Endothelial cell (in vitro differentiated cells): ENCODE data around the gene WT1. TPM values are rescaled to one million over a fixed set of nuclear protein-coding genes. Genes with fewer than 3 reads are reported as not detected.

Source experiments
- DNase-seq: peaks from one replicate; pipeline ENCODE4 v3.0.0; 2021; ENCODE audit warnings: low spot score
- H3K27ac Mint-ChIP-seq: one replicate; pipeline ENCODE4 v1.8.0; 2021; ENCODE audit warnings: mixed read lengths, inconsistent platforms; ENCODE audit not compliant: unreplicated experiment
- H3K27me3 Mint-ChIP-seq: one replicate; pipeline ENCODE4 v1.8.0; 2021; ENCODE audit warnings: mild to moderate bottlenecking, moderate library complexity, mixed read lengths, inconsistent platforms; ENCODE audit not compliant: unreplicated experiment
- H3K36me3 Mint-ChIP-seq: one replicate; pipeline ENCODE4 v1.8.0; 2021; ENCODE audit warnings: mild to moderate bottlenecking, low read depth, mixed read lengths, inconsistent platforms; ENCODE audit not compliant: unreplicated experiment
- H3K4me1 Mint-ChIP-seq: one replicate; pipeline ENCODE4 v1.8.0; 2021; ENCODE audit warnings: mild to moderate bottlenecking, mixed read lengths, inconsistent platforms; ENCODE audit not compliant: unreplicated experiment
- H3K4me3 Mint-ChIP-seq: one replicate; pipeline ENCODE4 v1.8.0; 2021; ENCODE audit warnings: mild to moderate bottlenecking, mixed read lengths, inconsistent platforms; ENCODE audit not compliant: unreplicated experiment
- H3K9me3 Mint-ChIP-seq: one replicate; pipeline ENCODE4 v1.8.0; 2021; ENCODE audit warnings: mixed read lengths, inconsistent platforms; ENCODE audit not compliant: unreplicated experiment
- CTCF ChIP-seq: fragments of 200-600 bp; sonication (generic); IDR thresholded peaks from one replicate; pipeline ENCODE4 v1.5.0; 2021; ENCODE audit warnings: antibody characterized with exemption; ENCODE audit not compliant: unreplicated experiment
- total RNA-seq: library from RNA; stranded (reverse); fragmentation: NEBNext Ultra II Directional; extraction: Animal tissue kit (Norgen Biotek cat#: 25700); gene quantifications from one replicate; pipeline ENCODE4 v1.2.1, GENCODE V29; 2021; ENCODE audit not compliant: unreplicated experiment

The WT1 gene
- total RNA-seq, 1 donor from 2014 or later = not detected

- no peak for TF ChIP-seq CTCF
- Mint-ChIP-seq H3K36me3 (no peaks in the 10 kb centered on the region), H3K27ac (no peak overlapping the region), H3K4me3 (peak overlapping the region; percentile 38), H3K4me1 (peaks cover 18% of the 10 kb centered on the region), H3K27me3 (peaks cover 32% of the 10 kb centered on the region), H3K9me3 (no peaks in the 10 kb centered on the region)
- peak; percentile 5 for DNase-seq
Observed at GRCh38 chr11:32426192-32426591, 9.1 kb downstream of the WT1 start.

GRCh38 chr11:32425761-32426160 is 9.6 kb downstream of the WT1 start:
- Mint-ChIP-seq H3K4me1 (peaks cover 21% of the 10 kb centered on the region), H3K36me3 (no peaks in the 10 kb centered on the region), H3K27me3 (peaks cover 30% of the 10 kb centered on the region), H3K4me3 (no peak overlapping the region), H3K9me3 (no peaks in the 10 kb centered on the region), H3K27ac (no peak overlapping the region)
- TF ChIP-seq CTCF = no peak
- no peak for DNase-seq

GRCh38 chr11:32422545-32422944 is 12.8 kb downstream of the WT1 start:
- H3K4me1 Mint-ChIP-seq = peaks cover 19% of the 10 kb centered on the region
- no peak for TF ChIP-seq CTCF
- no peaks in the 10 kb centered on the region for H3K36me3 Mint-ChIP-seq
- no peak for DNase-seq
- peaks cover 14% of the 10 kb centered on the region for H3K27me3 Mint-ChIP-seq
- H3K9me3 Mint-ChIP-seq = no peaks in the 10 kb centered on the region
- no peak overlapping the region for H3K27ac Mint-ChIP-seq
- H3K4me3 Mint-ChIP-seq = no peak overlapping the region

DNA sequence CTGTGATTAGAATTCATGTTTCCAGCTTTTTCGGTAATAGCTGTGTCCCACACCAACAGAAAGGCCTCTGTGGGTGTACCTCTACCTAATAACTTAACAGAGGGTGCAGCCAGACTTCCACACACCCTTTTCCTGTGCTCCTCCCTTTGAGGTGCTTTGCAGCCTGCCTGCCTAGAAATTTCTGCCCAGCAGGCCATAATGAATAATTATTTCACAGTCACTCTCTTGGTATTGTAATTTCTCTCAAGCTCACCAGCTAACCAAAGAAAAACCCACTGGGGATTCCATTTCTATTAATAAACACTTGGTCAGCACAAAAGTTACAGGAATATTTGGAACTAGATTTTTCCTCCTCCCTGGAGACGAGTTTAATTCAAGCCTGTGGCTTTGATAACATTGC is 13.3 kb downstream of the WT1 start:
- peaks cover 12% of the 10 kb centered on the region for H3K27me3 Mint-ChIP-seq
- no peak for TF ChIP-seq CTCF
- no peaks in the 10 kb centered on the region for H3K36me3 Mint-ChIP-seq
- no peak overlapping the region for H3K4me3 Mint-ChIP-seq
- no peak overlapping the region for H3K27ac Mint-ChIP-seq
- peaks cover 16% of the 10 kb centered on the region for H3K4me1 Mint-ChIP-seq
- DNase-seq = no peak
- no peaks in the 10 kb centered on the region for H3K9me3 Mint-ChIP-seq

DNA sequence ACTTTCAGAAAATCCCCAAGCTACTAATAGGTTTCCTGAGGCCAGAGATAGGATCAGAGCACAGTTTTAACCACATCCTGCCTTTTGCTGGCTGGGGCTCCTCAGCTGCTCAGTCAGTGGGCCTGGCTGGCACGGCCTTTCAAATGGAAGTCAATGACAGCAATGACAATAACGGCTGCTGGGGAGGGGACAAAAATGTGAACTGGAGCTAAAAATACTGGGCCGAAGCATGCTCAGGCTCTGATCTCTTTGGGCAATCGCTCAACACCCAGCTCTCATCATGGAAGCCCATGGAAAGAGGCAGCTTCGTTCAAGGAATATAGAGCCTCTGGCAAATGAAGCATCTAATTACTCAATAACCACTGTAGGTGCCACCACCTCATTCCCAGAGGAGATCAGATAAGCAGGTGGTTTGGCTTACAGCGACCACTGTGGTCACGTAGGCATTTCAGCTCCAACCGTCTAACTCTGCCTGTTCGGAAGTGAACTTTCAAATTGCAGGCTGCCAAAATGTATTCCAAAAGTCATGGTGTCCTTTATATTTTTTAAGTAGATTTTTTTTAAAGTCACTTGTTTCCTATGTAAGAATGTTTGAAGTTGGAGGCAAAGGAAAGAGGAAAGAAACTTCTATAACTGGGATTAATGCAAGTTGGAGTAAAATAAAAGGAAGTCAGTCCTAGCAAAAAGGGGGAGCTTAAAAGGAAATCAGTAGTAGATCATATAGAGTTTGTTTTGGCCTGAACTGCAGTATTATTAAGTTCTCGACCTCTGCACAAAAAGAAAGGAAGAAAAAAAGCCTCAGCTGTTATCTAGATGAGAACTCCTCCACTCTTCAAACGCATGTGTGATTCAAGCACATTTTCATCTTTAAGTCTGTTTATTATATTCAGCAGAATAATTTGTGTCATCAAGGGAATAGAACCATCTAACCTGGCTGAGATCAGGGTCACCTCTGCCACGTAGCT is 14.1 kb downstream of the WT1 start:
- TF ChIP-seq CTCF = no peak
- Mint-ChIP-seq H3K36me3 (no peaks in the 10 kb centered on the region), H3K27ac (no peak overlapping the region), H3K4me1 (peaks cover 14% of the 10 kb centered on the region), H3K27me3 (peaks cover 9% of the 10 kb centered on the region), H3K4me3 (no peak overlapping the region), H3K9me3 (no peaks in the 10 kb centered on the region)
- peak; percentile 22 for DNase-seq
